Activated CD8-positive, alpha-beta memory T cell treated with anti-CD3 and anti-CD28 coated beads for 36 hours (primary cell): Measurements from ENCODE around the gene PCNX3. TPM values are rescaled to one million over a fixed set of nuclear protein-coding genes. Genes with fewer than 3 reads are reported as not detected.

Experiments used
- CTCF ChIA-PET: fragments of 350-600 bp; sonication (Branson Sonifier 250); formaldehyde crosslinking; loops from one replicate; lab custom pipeline; 2021; ENCODE audit warnings: antibody characterized with exemption; lab: Charles Lee
- POLR2A ChIA-PET: fragments of 350-600 bp; sonication (Branson Sonifier 250); formaldehyde crosslinking; loops from one replicate; lab custom pipeline; 2021; ENCODE audit warnings: antibody characterized with exemption; lab: Charles Lee
- total RNA-seq, 2 experiments: library from RNA; stranded (reverse); gene quantifications; one replicate each; pipeline ENCODE4 v1.2.3, GENCODE V29; 2021

Gene PCNX3
- total RNA-seq, 2 experiments from 2014 or later, result 41.0 to 46.6 TPM

DNA sequence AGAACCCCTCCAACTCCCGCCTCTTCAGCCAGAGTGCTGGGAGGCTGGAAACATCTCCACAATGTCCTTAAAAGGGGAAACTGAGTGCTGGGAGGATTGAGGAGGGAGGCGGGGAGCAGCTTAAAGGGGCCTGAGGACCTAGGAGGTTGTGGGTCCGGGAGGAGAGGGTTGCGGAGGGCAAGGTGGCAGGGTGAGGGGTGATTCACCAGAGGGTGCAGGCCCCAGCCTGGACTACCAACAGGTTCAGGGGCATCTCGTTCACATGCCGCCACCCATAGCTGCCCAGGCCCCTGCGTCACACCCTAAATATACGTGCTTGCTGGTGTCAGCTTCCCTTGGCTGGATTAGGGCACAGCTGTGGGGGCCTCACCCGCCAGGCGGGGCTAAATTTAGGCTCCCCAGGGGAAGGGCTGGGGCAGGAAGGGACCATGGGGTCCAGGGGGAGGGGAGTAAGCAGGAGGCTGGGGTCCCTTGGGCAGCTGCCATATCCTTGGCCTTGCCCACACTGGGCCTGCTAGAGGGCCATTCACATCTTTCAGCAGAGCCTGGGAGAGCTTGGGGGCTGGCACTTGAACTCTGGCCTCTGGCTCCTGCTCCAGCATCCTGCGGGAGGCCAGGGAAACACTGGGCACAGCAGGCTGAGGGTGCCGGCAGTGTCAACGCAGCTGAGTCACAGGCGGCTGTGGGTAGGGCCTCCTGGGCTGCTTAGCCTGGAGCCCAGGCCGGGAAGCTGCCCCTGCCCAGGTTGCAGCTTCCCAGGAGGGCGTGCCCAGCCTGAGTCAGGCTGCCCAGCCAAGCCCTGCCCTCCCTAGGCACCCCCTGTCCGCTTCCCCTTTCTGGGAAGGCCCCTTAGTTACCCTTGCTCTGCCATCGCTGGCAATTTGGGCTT is 38.5 kb upstream of the PCNX3 start:
- POLR2A ChIA-PET, result interaction anchor here (0.5 to 4.0 kb wide), 7 partner anchors 10 to 281 kb away, joined by 3 to 46 read pairs (median 3); partner anchors contain the start of gene PCNX3
- CTCF ChIA-PET, result interaction anchor here (0.7 to 6.9 kb wide), 6 partner anchors 11 to 49 kb away, joined by 3 to 81 read pairs (median 11); partner anchors contain the start of genes MAP3K11 and PCNX3

DNA sequence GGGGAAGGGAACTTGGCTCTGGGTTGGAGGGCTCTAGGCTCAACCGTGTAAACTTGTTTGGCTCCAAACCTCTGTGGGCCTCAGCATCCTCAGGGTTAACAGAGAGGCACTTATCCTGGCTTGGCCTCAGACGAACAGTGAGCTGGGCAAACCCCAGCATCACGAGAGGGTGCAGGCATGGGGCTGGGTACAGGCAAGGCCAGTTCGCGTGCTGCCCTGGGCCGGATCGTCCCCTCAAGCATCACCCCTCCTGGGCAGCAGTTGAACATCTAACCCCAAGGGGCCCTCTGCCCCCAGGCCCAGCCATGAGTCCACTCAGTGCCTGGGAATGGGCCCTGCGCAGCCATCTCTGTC is 37.8 kb upstream of the PCNX3 start:
- CTCF ChIA-PET, result interaction anchor here (1.8 to 6.9 kb wide), 4 partner anchors 11 to 48 kb away, joined by 8 to 81 read pairs (median 17); partner anchors contain the start of genes MAP3K11 and PCNX3
- POLR2A ChIA-PET, result interaction anchor here (0.6 to 4.0 kb wide), 2 partner anchors 9 to 281 kb away, joined by 3 to 46 read pairs; no protein-coding TSS in a partner anchor

- ChIA-PET POLR2A (interaction anchor here (4.0 kb wide), 1 partner anchor 9 kb away, joined by 46 read pairs; no protein-coding TSS in a partner anchor), CTCF (interaction anchor here (1.0 to 6.9 kb wide), 3 partner anchors 10 to 19 kb away, joined by 3 to 81 read pairs (median 20); no protein-coding TSS in a partner anchor)
These were observed 37.4 kb upstream of the PCNX3 start for GRCh38 chr11:65578134-65578533.

DNA sequence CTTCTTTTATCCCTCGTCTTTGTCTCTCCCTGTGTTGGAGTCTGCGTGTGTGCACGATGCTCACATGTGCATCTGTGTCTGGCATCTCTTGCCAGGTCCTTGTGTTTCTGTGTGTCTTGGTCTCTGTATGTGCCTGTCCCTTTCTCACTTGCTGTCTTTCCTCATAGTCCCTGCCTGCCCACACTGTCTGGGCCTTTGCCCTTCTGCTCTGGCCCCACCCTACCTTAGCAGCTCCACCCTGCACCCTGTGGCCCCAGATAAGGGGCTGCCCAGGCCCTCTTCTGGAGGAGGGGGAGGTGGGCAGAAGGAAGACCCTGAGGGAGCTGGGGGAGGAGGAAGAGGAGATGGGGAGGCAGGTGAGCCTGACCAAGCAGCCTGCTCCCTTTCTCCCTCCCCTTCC is 36.9 kb upstream of the PCNX3 start:
- POLR2A ChIA-PET, result interaction anchor here (0.6 to 4.0 kb wide), 2 partner anchors 8 to 277 kb away, joined by 4 to 46 read pairs; no protein-coding TSS in a partner anchor

DNA sequence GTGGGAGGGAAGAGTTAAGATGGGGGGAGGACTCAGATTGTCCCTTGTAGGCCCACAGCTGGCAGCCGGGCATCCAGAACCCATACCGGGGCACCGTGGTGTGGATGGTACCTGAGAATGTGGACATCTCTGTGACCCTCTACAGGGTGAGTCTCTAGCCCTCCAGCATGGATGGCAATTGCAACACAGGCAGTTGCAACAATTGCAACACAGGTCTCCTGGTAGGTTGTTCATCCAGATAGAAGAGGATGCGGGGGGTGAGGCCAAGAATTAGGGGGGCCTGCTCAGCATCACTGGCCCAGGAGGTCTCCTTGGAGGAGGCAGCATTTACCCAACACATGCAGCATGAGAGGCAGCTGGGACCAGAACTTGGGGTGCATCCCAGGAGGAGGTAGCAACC is 36.3 kb upstream of the PCNX3 start:
- CTCF ChIA-PET, result interaction anchor here (0.7 to 6.9 kb wide), 4 partner anchors 9 to 54 kb away, joined by 3 to 81 read pairs (median 3); no protein-coding TSS in a partner anchor
- POLR2A ChIA-PET, result interaction anchor here (0.6 kb wide), 1 partner anchor 277 kb away, joined by 4 read pairs; no protein-coding TSS in a partner anchor

More for the DNA sequence above, 36.9 kb upstream of the PCNX3 start:
- CTCF ChIA-PET, result interaction anchor here (0.7 to 6.9 kb wide), 3 partner anchors 10 to 53 kb away, joined by 3 to 81 read pairs (median 3); no protein-coding TSS in a partner anchor

DNA sequence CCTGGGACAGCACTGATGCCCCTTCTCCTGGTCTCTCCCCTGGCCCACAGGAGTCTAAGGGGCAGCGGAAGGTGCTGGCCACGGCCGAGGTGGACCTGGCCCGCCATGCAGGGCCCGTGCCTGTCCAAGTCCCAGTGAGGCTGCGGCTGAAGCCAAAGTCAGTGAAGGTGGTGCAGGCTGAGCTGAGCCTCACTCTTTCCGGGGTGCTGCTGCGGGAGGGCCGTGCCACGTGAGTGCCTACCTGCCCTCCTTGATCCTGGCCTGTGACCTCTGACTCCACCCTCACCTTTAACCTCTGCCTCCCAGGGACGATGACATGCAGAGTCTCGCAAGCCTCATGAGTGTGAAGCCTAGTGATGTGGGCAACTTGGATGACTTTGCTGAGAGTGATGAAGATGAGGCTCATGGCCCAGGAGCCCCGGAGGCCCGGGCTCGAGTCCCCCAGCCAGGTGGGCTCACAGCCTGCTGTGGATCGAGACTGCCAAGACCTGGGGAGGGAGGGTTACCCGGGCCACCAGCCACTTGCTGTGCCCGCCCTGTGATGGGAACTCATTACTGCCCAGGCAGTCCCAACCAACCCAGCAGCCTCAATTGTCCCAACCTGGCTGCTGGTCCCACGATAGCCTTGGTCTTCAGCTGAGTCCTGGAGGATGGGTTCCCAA is 35.4 kb upstream of the PCNX3 start:
- CTCF ChIA-PET, result interaction anchor here (1.0 to 6.9 kb wide), 3 partner anchors 8 to 40 kb away, joined by 3 to 81 read pairs (median 3); no protein-coding TSS in a partner anchor
- POLR2A ChIA-PET, result no interaction called here

DNA sequence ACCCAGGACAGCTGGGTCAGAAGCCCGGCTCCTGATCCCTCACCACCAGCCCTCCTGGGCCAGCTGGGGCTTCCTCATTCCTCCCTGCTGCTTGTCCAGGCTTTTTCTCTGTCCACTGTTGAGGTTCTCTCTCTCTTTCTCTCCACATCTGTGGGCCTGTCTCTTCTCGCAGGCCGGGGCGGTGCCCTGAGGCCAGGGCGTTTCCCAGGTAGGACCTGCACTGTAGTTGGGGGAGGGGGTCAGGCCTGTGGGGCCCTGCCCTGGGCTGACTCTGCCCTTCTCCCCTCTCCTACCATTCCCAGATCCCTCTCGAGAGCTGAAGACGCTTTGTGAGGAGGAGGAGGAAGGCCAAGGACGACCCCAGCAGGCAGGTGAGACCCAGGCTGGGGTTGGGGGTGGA is 34.8 kb upstream of the PCNX3 start:
- ChIA-PET POLR2A (no interaction called here), CTCF (interaction anchor here (0.6 to 6.9 kb wide), 3 partner anchors 8 to 40 kb away, joined by 3 to 81 read pairs (median 4); no protein-coding TSS in a partner anchor)

DNA sequence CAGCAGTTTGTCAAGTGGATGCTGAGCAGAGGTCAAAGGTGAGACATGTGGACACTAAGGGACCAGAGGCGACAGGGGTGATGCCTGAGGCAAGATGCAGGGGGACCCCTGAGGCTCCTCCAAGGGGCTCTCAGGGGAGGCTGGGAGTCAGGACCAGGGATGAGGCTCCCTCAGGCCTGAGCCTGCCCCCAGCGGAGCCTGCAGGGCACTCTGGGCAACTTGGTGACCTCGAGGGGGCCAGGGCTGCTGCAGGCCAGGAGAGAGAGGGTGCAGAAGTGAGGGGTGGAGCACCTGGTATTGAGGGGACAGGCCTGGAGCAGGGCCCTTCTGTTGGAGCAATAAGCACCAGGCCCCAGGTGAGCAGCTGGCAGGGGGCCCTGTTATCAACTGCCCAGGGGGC is 33.6 kb upstream of the PCNX3 start:
- CTCF ChIA-PET, result interaction anchor here (1.0 to 1.8 kb wide), 3 partner anchors 12 to 41 kb away, joined by 3 to 5 read pairs (median 4); no protein-coding TSS in a partner anchor
- POLR2A ChIA-PET, result interaction anchor here (1.2 kb wide), 1 partner anchor 73 kb away, joined by 3 read pairs; no protein-coding TSS in a partner anchor

DNA sequence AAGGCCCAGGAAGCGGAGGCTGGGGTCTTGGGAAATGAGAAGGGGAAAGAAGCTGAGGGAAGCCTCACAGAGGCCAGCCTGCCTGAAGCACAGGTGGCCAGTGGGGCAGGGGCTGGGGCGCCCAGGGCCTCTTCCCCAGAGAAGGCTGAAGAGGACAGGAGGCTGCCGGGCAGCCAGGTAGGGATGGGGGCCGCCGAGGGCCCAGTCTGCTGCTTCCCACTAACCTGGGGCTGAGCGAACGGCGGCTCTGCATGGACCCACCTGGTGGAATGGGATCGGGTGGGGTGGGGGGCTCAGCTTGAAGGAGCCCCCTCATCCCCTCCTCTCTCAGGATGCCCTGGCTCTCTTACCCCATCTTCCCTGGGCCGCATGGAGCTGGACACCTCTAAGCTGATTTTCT is 32.0 kb upstream of the PCNX3 start:
- POLR2A ChIA-PET, result interaction anchor here (0.8 to 1.0 kb wide), 2 partner anchors 8 to 43 kb away, joined by 3 to 4 read pairs; partner anchors contain the start of gene EHBP1L1
- CTCF ChIA-PET, result interaction anchor here (0.9 to 1.1 kb wide), 2 partner anchors 10 to 11 kb away, joined by 3 to 4 read pairs; no protein-coding TSS in a partner anchor

GRCh38 chr11:65584106-65584505 is 31.5 kb upstream of the PCNX3 start:
- POLR2A ChIA-PET, result interaction anchor here (0.8 to 1.0 kb wide), 2 partner anchors 8 to 44 kb away, joined by 3 to 4 read pairs; partner anchors contain the start of gene EHBP1L1

GRCh38 chr11:65584723-65585171 is 30.8 kb upstream of the PCNX3 start:
- ChIA-PET CTCF (interaction anchor here (1.0 to 1.9 kb wide), 4 partner anchors 9 to 43 kb away, joined by 3 to 5 read pairs (median 4); partner anchors contain the start of gene FAM89B), POLR2A (interaction anchor here (0.5 to 1.0 kb wide), 2 partner anchors 38 to 44 kb away, joined by 4 read pairs; no protein-coding TSS in a partner anchor)

More at GRCh38 chr11:65584106-65584505, 31.5 kb upstream of the PCNX3 start:
- CTCF ChIA-PET, result interaction anchor here (0.9 to 1.2 kb wide), 3 partner anchors 10 to 43 kb away, joined by 3 to 4 read pairs (median 4); no protein-coding TSS in a partner anchor

DNA sequence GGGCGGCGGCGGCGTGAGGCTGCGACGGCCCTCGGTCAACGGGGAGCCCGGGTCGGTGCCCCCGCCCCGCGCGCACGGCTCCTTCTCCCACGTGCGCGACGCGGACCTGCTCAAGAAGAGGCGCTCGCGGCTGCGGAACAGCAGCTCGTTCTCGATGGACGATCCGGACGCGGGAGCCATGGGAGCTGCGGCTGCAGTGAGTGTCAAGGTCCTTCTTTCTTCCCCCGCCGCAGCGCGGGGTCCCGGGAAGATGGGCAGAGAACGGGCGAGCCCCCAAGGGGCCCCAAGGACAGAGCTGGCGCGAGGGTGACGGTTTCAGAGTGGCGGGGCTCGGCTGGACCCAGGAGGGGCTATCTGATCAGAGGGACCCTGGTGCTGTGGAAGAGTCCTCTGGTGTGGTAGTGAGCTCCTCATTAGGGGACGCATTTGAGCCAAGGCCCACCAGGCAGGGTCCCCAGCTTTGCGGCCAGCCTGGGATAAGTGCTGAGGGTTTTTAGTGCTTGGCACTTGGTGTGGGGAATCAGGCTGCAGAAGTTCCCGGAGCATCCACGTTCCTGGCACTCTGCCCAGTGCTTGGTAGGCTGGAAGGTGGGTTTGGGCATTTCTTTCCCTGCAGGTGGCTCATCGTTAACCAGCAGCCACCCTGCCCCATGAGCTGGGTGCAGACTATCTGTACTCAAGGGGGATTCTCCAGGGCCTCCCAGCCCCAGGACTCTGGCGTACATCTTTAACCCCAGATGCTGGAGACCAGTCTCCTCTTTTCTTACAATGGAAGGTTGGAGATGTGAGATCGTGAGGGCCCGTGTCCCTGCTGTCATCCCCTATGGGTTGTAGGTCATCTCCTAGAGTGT is 30.0 kb upstream of the PCNX3 start:
- ChIA-PET POLR2A (interaction anchor here (0.5 to 3.9 kb wide), 4 partner anchors 9 to 82 kb away, joined by 4 to 46 read pairs (median 5); partner anchors contain the start of gene EHBP1L1), CTCF (interaction anchor here (0.9 to 5.1 kb wide), 5 partner anchors 8 to 44 kb away, joined by 3 to 81 read pairs (median 4); partner anchors contain the start of genes EHBP1L1, FAM89B and KCNK7)

DNA sequence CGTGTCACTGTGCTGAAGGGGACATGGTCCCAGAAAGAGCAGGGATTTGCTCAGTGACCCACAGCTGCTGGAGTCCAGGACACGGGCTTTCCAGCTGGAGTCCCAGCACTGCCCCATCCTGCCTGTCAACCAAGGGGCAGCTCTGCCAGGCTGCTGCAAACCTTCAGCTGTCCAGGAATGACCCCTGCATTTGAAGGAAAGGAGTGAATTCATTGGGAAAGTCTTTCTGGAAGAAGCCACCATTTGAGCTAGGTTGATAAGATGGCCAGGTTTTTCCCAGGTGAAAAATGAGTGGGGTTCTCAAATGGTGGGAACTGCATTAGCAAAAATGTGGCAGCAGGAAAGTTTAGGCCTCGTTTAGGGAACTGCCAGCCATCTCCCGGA is 29.3 kb upstream of the PCNX3 start:
- ChIA-PET CTCF (interaction anchor here (0.9 to 5.1 kb wide), 5 partner anchors 8 to 30 kb away, joined by 3 to 81 read pairs (median 4); partner anchors contain the start of genes EHBP1L1, FAM89B, KCNK7 and ZNRD2), POLR2A (interaction anchor here (0.6 to 3.9 kb wide), 5 partner anchors 9 to 82 kb away, joined by 3 to 46 read pairs (median 6); partner anchors contain the start of genes EHBP1L1 and PCNX3)

GRCh38 chr11:65586676-65587075 is 28.9 kb upstream of the PCNX3 start:
- CTCF ChIA-PET, result interaction anchor here (1.1 to 5.1 kb wide), 4 partner anchors 9 to 30 kb away, joined by 3 to 81 read pairs (median 4); partner anchors contain the start of genes EHBP1L1, FAM89B and ZNRD2
- POLR2A ChIA-PET, result interaction anchor here (1.0 to 3.9 kb wide), 3 partner anchors 10 to 40 kb away, joined by 3 to 46 read pairs (median 6); partner anchors contain the start of genes EHBP1L1 and PCNX3

- ChIA-PET POLR2A (interaction anchor here (0.6 to 3.9 kb wide), 9 partner anchors 12 to 91 kb away, joined by 3 to 46 read pairs (median 5); partner anchors contain the start of genes EHBP1L1, FAM89B and PCNX3), CTCF (interaction anchor here (0.8 to 5.1 kb wide), 19 partner anchors 9 to 173 kb away, joined by 3 to 81 read pairs (median 4); partner anchors contain the start of genes EHBP1L1, FAM89B and ZNRD2)
These were observed 27.1 kb upstream of the PCNX3 start for GRCh38 chr11:65588199-65589054.
